GM18499 (cell line): ENCODE data around the gene FAM124A.

Experiments
- ATAC-seq: cut with Tn5 transposase; IDR thresholded peaks from one replicate; pipeline ENCODE4 v1.9.1; 2021; ENCODE audit warnings: moderate number of reproducible peaks; ENCODE audit not compliant: insufficient read depth, unreplicated experiment

The FAM124A gene

GRCh38 chr13:51328488-51328887, 106.3 kb downstream of the FAM124A start:
- ATAC-seq: no peak

- no peak for ATAC-seq
Observed at GRCh38 chr13:51329606-51330005, 107.4 kb downstream of the FAM124A start.

GRCh38 chr13:51330791-51331190, 108.6 kb downstream of the FAM124A start:
- ATAC-seq: no peak

GRCh38 chr13:51331354-51331861, 109.2 kb downstream of the FAM124A start:
- ATAC-seq: no peak

GRCh38 chr13:51332566-51333361, 110.6 kb downstream of the FAM124A start:
- no peak for ATAC-seq

- ATAC-seq: no peak
Observed at GRCh38 chr13:51333421-51333820, 111.2 kb downstream of the FAM124A start.

- no peak for ATAC-seq
Observed at GRCh38 chr13:51333826-51334225, 111.6 kb downstream of the FAM124A start.
